IPS-20b (cell line): ENCODE results near the gene RNF215.
"Not testable (repeated sequence)": the region's sequence is repeated elsewhere in the genome, so short reads cannot be mapped to it uniquely, and the experiment has no call there.

ENCODE experiments used
- H3K27ac ChIP-seq: one replicate; pipeline ENCODE4 v1.5.1; 2013; ENCODE audit warnings: low read length
- H3K27me3 ChIP-seq: 2 replicates; pipeline ENCODE4 v1.6.1; 2013; ENCODE audit warnings: mild to moderate bottlenecking, low read length, inconsistent platforms; ENCODE audit not compliant: insufficient read depth
- H3K36me3 ChIP-seq: 2 replicates; pipeline ENCODE4 v1.6.1; 2013; ENCODE audit warnings: low read depth, mild to moderate bottlenecking, inconsistent platforms, low read length, moderate library complexity; ENCODE audit not compliant: insufficient read depth
- H3K4me1 ChIP-seq: 2 replicates; pipeline ENCODE4 v1.6.1; 2013; ENCODE audit warnings: mild to moderate bottlenecking, control low read depth, inconsistent platforms, low read length, moderate library complexity; ENCODE audit not compliant: insufficient read depth
- H3K4me3 ChIP-seq: 2 replicates; pipeline ENCODE4 v1.5.1; 2013; ENCODE audit warnings: mild to moderate bottlenecking, low read length, inconsistent platforms
- H3K9ac ChIP-seq: 2 replicates; pipeline ENCODE4 v1.6.1; 2013; ENCODE audit warnings: low read depth, mild to moderate bottlenecking, inconsistent platforms, low read length, moderate library complexity
- H3K9me3 ChIP-seq: 2 replicates; pipeline ENCODE4 v1.6.1; 2013; ENCODE audit warnings: mild to moderate bottlenecking, low read depth, low read length, inconsistent platforms; ENCODE audit not compliant: insufficient read depth

RNF215 gene

DNA sequence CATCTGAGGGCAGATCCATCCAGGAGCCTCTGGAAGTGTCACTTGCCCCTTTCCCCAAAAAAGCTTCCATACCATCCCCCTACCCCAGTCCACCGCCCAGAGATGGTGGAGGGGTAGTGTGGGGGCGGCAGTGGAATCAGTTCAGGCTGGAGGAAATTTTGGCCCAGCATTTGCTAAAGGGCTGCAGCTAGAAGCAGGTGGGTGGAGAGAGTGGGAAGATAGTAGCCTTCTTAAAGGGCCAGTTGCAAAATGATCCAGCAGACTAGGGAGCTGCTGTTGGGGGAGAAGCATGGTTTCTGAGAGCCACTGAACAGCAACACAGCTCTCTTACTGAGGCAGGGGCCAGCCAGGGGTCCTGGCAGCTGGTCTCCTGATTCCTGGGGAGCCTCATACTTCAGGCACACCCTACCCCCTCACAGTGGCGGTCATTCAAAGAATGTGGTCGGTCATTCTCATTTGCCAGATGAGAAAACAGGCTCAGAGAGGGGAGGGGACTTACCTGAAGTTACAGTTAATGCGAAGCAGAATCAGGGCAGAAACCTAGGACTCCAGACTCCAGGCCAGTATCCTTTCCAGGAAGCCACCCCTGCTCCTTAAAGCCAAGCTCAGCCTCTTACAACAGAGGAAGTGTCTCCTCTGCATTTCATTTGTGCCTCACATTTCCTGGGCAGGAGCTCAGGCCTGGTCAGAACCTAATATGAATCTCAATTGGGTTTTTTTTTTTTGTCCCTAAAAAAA is 15.0 kb upstream of the RNF215 start:
- Histone ChIP-seq H3K36me3 (peaks cover 4% of the 10 kb centered on the region; the same call in 1 of the 2 replicates), H3K4me1 (peaks cover 10% of the 10 kb centered on the region), H3K27me3 (peaks cover 26% of the 10 kb centered on the region), H3K4me3 (peak overlapping the region; percentile 32; the same call in 1 of the 2 replicates), H3K27ac (no peak overlapping the region), H3K9ac (peak overlapping the region; percentile 48; the same call in 1 of the 2 replicates), H3K9me3 (no peaks in the 10 kb centered on the region)

DNA sequence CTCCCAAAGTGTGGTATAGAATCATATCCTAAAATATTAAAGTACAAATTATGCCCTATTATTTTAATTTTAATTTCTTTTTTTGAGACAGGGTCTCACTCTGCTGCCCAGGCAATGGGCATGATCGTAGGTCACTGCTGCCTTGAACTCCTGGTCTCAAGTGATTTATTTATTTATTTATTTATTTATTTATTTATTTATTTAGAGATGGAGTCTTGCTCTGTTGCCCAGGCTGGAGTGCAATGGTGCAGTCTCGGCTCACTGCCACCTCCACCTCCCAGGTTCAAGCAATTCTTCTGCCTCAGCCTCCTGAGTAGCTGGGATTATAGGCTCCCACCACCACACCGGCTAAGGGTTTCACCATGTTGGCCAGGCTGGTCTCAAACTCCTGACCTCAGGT is 13.8 kb upstream of the RNF215 start:
- H3K4me3 ChIP-seq, H3K9ac ChIP-seq, H3K27ac ChIP-seq, H3K36me3 ChIP-seq, H3K9me3 ChIP-seq: not testable (repeated sequence)
- Histone ChIP-seq H3K4me1 (peaks cover 10% of the 10 kb centered on the region), H3K27me3 (peaks cover 38% of the 10 kb centered on the region)

DNA sequence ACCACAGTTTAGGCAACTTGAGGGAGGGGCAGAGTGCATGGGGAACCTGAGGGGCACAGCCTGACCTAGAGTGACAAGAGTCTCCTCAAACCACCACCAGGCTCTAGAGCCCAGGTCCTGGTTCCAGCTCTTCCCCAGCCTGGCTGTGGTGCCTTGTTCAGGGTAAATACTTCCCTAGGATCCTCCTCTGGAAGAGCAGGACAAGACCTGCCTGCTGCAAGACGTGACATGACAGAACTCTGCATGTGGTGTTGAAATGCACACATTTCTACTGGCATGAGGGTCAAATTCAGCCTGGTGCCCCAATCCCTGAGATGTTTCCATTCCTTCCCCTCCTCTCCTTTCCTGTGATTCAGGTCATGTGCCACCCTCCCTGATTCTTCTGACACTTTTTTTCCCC is 12.9 kb upstream of the RNF215 start:
- no peaks in the 10 kb centered on the region for H3K36me3 ChIP-seq
- peaks cover 46% of the 10 kb centered on the region for H3K27me3 ChIP-seq
- H3K27ac ChIP-seq, result no peak overlapping the region
- peaks cover 10% of the 10 kb centered on the region for H3K4me1 ChIP-seq
- no peak overlapping the region for H3K4me3 ChIP-seq
- no peaks in the 10 kb centered on the region for H3K9me3 ChIP-seq
- no peak overlapping the region for H3K9ac ChIP-seq

DNA sequence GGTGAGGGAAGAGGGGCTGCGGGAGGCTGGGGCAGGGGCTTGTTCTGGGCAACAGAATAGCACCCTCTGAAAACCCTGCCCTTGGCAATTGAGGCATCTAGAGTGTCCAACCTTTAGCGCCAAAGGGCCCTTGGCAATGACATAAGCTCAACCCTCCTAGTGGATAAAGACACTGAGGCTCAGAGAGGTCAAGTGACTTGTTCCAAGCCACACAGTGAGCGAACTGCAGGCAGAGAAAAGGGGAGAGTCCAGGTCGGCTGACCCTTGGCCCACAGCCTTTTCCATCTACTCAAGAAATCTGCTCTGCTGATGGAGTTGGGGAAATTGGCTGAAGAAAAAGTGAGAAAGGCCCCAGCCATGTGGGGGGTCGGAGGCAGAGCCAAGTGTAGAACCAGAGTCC is 12.5 kb upstream of the RNF215 start:
- H3K27ac ChIP-seq, result no peak overlapping the region
- H3K27me3 ChIP-seq, result peaks cover 47% of the 10 kb centered on the region
- no peaks in the 10 kb centered on the region for H3K36me3 ChIP-seq
- no peak overlapping the region for H3K9ac ChIP-seq
- H3K9me3 ChIP-seq, result no peaks in the 10 kb centered on the region
- H3K4me1 ChIP-seq, result peaks cover 10% of the 10 kb centered on the region
- H3K4me3 ChIP-seq, result no peak overlapping the region

DNA sequence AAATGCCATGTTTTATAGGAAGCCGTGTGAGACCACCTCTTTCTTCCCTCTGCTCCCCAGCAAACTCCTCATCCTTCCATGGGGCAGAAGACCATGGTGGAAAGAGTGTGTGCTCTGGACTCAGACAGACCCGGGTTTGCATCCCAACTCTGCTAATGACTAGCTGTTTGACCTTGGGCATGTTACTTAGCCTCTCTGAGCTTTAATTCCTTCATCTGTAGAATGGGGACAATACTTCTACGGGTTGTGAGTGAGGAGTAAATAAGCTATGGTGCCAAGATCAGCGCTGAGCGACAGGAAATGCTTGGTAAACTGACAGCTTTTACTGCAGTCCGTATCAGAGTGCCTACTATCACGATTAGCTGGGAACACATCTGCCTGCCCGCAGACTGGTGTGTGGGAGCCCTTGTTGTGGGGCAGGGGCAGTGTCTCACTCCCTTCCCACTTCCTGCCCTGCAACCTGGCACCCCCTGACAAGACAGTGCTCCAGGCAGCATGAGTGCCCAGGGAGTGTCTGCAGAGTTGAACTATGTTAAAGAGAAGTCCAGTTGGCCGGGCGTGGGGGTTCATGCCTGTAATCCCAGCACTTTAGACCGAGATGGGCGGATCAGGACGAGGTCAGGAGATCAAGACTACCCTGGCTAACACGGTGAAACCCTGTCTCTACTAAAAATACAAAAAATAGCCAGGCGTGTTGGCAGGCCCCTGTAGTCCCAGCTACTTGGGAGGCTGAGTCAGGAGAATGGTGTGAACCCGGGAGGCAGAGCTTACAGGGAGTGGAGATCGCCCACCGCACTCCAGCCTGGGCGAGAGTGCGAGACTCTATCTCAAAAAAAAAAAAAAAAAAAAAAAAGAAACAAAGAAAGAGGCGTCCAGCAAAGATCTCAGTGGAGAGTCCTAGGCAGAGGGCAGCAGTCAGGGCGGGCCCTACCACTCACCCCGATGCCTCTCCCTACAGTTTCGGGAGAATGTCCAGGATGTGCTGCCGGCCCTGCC is 11.8 kb upstream of the RNF215 start:
- no peaks in the 10 kb centered on the region for H3K36me3 ChIP-seq
- H3K9me3 ChIP-seq, result no peaks in the 10 kb centered on the region
- no peak overlapping the region for H3K27ac ChIP-seq
- H3K27me3 ChIP-seq, result peaks cover 47% of the 10 kb centered on the region
- no peak overlapping the region for H3K4me3 ChIP-seq
- H3K9ac ChIP-seq, result no peak overlapping the region
- H3K4me1 ChIP-seq, result peaks cover 10% of the 10 kb centered on the region

DNA sequence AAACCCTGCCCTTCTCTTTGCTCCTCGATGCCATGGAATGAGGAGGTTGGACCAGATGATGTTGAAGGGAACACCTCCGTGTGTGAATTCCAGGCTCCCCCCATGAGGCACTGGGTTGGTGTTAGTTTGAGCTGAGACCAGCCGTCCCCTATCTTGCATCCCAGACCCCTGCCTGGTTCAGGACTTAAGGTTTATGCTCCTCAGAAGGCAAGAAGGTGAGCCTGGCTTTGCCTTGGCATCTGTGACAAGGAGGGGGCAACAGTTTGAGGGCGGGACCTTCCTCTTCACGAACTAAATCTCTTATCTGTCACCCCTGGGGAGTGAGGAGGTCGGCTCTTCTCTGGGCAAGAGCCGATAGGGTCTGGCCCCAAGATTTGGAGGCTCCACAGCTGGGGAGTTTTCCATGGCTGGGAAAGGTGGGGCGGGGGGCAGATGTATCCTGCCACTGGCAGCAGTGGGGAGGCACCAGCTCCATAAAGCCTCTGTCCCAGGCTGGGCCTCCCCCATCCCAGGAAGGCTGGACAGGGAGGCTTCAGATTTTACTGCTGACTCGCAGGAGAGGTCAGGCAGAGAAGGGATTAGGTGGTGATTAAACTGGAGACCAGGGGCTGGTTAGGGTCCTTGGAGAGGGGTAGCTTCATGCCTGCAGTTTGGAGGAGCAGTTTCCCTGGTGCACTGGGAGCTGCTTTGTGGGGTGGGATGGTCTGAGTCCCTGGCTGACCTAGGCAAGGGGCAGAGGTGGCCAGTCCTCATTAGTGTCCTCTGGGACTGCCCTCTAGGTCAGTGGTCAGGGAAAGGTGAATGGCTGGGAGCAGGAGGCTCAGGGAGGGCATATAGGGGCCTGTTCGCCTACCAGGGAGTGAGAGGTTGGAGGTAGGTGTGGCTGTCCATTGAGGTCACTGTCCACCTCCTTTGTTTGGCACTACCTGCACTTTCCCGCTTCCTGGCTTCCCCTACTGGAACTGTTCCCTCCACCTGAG is 10.7 kb upstream of the RNF215 start:
- H3K9ac ChIP-seq, result peak overlapping the region; percentile 56; the same call in 1 of the 2 replicates
- peaks cover 11% of the 10 kb centered on the region for H3K4me1 ChIP-seq

DNA sequence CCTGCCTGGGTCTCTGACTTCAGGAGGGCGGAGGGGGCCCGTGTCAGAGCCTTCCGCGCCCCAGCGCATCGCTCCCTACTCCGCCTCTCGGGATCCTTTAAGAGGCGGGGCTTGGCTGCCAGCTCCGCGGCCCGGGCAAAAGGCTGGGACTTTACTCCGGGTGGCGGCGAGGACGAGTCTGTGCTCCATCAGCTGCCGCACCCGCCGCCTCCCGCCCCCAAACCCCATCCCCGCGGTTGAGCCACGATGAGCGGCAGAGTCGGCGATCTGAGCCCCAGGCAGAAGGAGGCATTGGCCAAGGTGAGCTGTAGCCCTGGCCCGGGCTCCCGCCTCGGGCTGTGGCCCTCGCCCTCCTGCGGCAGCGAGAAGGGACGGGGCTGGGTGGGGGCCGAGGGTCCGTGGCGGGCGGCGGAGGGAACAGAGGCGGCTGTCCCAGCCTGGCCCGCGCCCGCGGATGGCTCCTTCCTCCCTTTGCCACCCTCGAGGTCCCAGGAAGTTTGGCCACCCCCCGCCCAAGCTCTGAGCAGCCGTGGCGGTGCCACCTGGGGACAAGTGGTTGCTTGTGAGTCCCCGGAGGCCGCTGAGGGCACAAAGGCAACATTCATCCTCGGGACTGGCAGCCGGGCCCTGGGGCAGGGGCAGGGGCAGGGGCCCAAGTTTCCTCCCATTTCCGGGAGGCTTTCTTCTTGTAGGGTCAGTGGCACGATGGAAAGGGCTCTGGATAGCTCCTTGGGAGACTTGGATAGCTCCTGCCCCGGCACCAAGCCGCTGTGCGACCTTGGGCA is 9.9 kb upstream of the RNF215 start, which contains the start of gene SEC14L2:
Gene SEC14L2 (plus strand): TSS at position 148 of the 785 bp plus-strand sequence. CDS start 99 bp downstream, at position 247.
- Histone ChIP-seq H3K9ac (peak within 1 kb of the TSS; percentile 56; the same call in 1 of the 2 replicates), H3K4me3 (peak within 1 kb of the TSS; percentile 68), H3K27ac (no peak within 1 kb of the TSS), H3K9me3 (no peaks in the 10 kb centered on the region), H3K4me1 (peaks cover 11% of the 10 kb centered on the region), H3K27me3 (peaks cover 47% of the 10 kb centered on the region), H3K36me3 (no peaks in the 10 kb centered on the region)

More for the DNA sequence above, 10.7 kb upstream of the RNF215 start:
- peak overlapping the region; percentile 68 for H3K4me3 ChIP-seq
- peaks cover 47% of the 10 kb centered on the region for H3K27me3 ChIP-seq
- H3K9me3 ChIP-seq, result no peaks in the 10 kb centered on the region
- H3K27ac ChIP-seq, result no peak overlapping the region
- no peaks in the 10 kb centered on the region for H3K36me3 ChIP-seq

DNA sequence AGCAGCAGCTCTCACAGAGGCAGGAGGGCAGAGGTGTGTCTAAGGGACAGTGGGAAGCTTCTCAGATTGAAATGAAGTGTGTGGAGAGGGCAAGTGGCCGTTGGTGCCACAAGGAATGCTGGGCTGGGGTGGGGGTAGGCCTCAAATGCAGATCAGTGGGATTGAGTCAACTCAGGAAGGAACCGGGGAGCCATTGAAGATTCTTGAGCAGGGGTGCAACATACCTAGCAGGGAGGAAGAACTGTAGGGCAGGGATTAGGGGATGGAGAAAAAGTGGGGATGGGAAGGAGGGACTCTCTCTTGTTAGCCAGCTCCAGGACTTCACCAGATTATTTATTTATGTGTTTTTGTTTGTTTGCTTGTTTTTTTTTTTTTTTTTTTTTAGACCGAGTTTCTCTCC is 6.7 kb upstream of the RNF215 start:
- Histone ChIP-seq H3K4me1 (peaks cover 8% of the 10 kb centered on the region), H3K27me3 (peaks cover 38% of the 10 kb centered on the region), H3K9me3 (peaks cover 6% of the 10 kb centered on the region), H3K27ac (no peak overlapping the region), H3K4me3 (no peak overlapping the region), H3K36me3 (no peaks in the 10 kb centered on the region), H3K9ac (no peak overlapping the region)

DNA sequence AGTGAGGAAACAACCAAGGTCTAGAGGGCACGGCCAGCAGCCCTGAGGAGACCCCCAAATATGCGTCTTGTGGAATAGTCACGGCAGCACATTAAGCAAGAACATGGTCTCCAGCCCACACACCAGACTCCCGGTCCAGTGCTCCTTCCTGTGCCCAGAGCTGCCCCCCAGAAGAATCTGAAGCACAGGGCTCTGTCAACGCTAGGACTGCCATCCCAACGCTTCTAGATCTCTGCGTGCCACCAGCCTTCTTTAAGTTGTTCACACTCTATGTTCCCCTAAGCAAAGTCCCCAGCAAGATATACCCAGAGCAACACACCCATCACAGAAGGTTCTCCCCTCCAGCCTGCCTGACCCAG is 6.1 kb upstream of the RNF215 start:
- Histone ChIP-seq H3K4me3 (no peak overlapping the region), H3K36me3 (no peaks in the 10 kb centered on the region), H3K27me3 (peaks cover 32% of the 10 kb centered on the region), H3K9ac (no peak overlapping the region), H3K9me3 (peaks cover 6% of the 10 kb centered on the region), H3K4me1 (peaks cover 8% of the 10 kb centered on the region), H3K27ac (no peak overlapping the region)

DNA sequence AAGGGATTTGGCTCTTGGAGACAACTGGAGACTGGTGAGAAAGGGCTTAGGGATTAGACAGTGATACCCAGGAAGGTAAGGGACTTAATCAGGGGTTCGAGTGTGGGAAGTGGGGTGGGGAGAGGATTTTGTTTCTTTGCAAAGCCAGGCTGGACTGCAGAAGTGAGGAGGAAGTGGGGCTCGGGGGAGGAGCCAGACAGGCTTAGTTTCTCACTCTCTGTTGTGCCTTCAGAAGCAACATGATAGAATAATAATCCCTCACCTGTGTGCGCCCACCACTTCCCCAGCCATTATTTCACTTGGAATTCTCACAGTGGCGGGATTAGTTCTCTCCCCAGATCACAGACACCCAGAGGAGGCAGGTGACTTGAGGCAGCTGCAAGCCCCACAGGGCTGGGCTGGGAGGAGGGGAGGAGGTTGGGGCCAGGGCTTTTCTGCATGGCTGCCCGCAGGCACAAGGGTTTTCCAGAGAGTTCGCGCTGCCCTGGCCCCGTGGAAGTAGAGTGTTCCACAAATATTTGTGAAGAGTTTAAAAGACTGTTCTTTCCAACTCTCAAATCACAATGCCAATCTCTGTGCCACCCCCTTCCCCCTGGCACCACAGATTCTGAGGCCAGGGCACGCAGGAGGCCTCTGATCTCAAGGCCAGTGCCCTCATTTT is 5.6 kb upstream of the RNF215 start:
- no peak overlapping the region for H3K4me3 ChIP-seq

More for the DNA sequence above, 5.6 kb upstream of the RNF215 start:
- H3K4me1 ChIP-seq, result peaks cover 8% of the 10 kb centered on the region
- peaks cover 6% of the 10 kb centered on the region for H3K9me3 ChIP-seq
- no peak overlapping the region for H3K27ac ChIP-seq
- no peak overlapping the region for H3K9ac ChIP-seq
- peaks cover 27% of the 10 kb centered on the region for H3K27me3 ChIP-seq
- H3K36me3 ChIP-seq, result no peaks in the 10 kb centered on the region
